Fibroblast of lung (primary cell): ENCODE results near the gene HOXB1. TPM values are rescaled to one million over a fixed set of nuclear protein-coding genes. Genes with fewer than 3 reads are reported as not detected.
A peak's percentile ranks its signal among the peaks of the same experiment; 100 is the strongest.

ENCODE experiments used
- DNase-seq, 2 donors: peaks; one replicate each; pipeline versions ENCODE4 v3.0.0 to v3.0.0-alpha.2; 2010; ENCODE audit warnings: low read depth in 2 of 2
- H2AFZ ChIP-seq: 2 replicates; pipeline ENCODE4 v1.5.1; 2012; ENCODE audit warnings: low read length, control low read depth, inconsistent platforms
- H3K27ac ChIP-seq: 2 replicates; pipeline ENCODE4 v1.5.1; 2011; ENCODE audit warnings: low read length, control low read depth; ENCODE audit not compliant: insufficient read depth
- H3K27me3 ChIP-seq: 2 replicates; pipeline ENCODE4 v1.5.1; 2011; ENCODE audit warnings: mild to moderate bottlenecking, low read length; ENCODE audit not compliant: control insufficient read depth, insufficient read depth
- H3K36me3 ChIP-seq: 2 replicates; pipeline ENCODE4 v1.5.1; 2011; ENCODE audit warnings: low read length; ENCODE audit not compliant: control insufficient read depth, insufficient read depth
- H3K4me1 ChIP-seq: 2 replicates; pipeline ENCODE4 v1.5.1; 2011; ENCODE audit warnings: low read length; ENCODE audit not compliant: control insufficient read depth, insufficient read depth; ENCODE audit errors: extremely low read depth
- H3K4me2 ChIP-seq: 2 replicates; pipeline ENCODE4 v1.5.1; 2011; ENCODE audit warnings: low read length, control low read depth; ENCODE audit not compliant: insufficient read depth; ENCODE audit errors: extremely low read depth
- H3K4me3 ChIP-seq, 4 experiments: fragments of 200-600 bp in 1 of 4; sonication (generic) in 1 of 4; replicated peaks in 1 of 4; 2 replicates each; pipeline ENCODE4 v1.5.1; 2011 to 2016; ENCODE audit warnings: low read length in 4 of 4, low read depth in 3 of 4, mild to moderate bottlenecking in 3 of 4, control low read depth in 2 of 4, inconsistent platforms in 1 of 4, mixed read lengths in 1 of 4; ENCODE audit not compliant: insufficient read depth in 1 of 4; ENCODE audit errors: control extremely low read depth in 1 of 4
- H3K79me2 ChIP-seq: 2 replicates; pipeline ENCODE4 v1.5.1; 2012; ENCODE audit warnings: mild to moderate bottlenecking, low read length, inconsistent platforms; ENCODE audit not compliant: control insufficient read depth, insufficient read depth
- H3K9ac ChIP-seq: 2 replicates; pipeline ENCODE4 v1.5.1; 2011; ENCODE audit warnings: mild to moderate bottlenecking, low read length, control low read depth; ENCODE audit not compliant: insufficient read depth
- H3K9me3 ChIP-seq: 2 replicates; pipeline ENCODE4 v1.5.1; 2012; ENCODE audit warnings: low read depth, low read length; ENCODE audit not compliant: control insufficient read depth, insufficient read depth
- H4K20me1 ChIP-seq: 2 replicates; pipeline ENCODE4 v1.5.1; 2011; ENCODE audit warnings: low read length; ENCODE audit not compliant: control insufficient read depth, insufficient read depth; ENCODE audit errors: extremely low read depth
- EZH2 ChIP-seq: IDR thresholded peaks from 2 replicates; pipeline ENCODE4 v1.5.1; 2012; ENCODE audit warnings: low read length, control low read depth, mild to moderate bottlenecking; ENCODE audit errors: missing control alignments
- polyA plus RNA-seq, 2 donors: library from polyadenylated mRNA; depleted of rRNA in 1 of 2; stranded (reverse) in 1 of 2; unstranded in 1 of 2; fragments of >200 nt; gene quantifications; 2 replicates each; pipeline ENCODE4 v1.2.1, GENCODE V29; 2011 to 2012; ENCODE audit warnings: missing spikeins in 1 of 2
- total RNA-seq: library from RNA; depleted of rRNA; stranded (reverse); fragments of >200 nt; gene quantifications from 2 replicates; pipeline ENCODE4 v1.2.1, GENCODE V29; 2014
- TF ChIP-seq, protein P1 (sequence below), 2 donors: IDR thresholded peaks in 1 of 2; conservative IDR thresholded peaks in 1 of 2; 1 replicate in 1 of 2; 2 replicates in 1 of 2; pipeline ENCODE4 v1.5.1; 2011 to 2012; ENCODE audit warnings: low read length in 2 of 2, control low read depth in 1 of 2, inconsistent platforms in 1 of 2, low read depth in 1 of 2, mild to moderate bottlenecking in 1 of 2

HOXB1 gene
- total and polyA plus RNA-seq, 2 donors (not counting 1 experiment from before 2014, with no cell fraction given), result not detected

DNA sequence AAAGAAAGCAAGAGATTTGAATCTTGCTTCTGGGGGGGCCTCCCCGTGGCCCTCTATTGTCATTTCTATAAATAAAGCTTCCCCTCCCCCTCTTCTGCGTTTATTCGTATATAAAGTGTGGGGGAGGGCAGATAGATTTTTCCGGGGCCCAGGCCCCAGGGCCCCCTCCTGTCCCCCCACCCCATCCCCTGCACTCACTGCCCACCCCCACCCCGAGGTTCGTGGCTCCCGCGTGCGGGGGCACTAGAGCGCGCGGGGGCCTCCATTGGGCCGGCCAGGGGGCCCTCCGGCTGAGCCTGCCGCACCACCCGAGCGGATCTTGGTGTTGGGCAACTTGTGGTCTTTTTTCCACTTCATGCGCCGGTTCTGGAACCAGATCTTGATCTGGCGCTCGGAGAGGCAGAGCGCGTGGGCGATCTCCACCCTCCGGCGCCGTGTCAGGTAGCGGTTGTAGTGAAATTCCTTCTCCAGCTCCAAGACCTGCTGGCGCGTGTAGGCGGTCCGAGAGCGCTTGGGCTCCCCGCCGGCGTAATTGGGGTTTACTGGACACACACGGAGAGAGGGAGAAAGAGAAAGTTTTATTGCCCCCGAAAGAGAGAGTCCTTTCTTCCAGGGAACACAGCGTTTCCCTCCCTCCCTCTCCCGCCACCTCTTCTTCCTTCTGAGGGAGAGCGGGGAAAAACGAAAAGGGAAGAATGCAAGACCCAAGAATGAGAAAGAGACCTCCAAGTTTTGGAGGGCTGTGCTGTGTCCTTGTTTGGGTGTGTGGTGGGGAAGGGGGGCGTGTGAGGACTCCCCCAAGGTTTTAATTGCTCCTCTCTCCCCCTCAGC, 45.9 kb upstream of the HOXB1 start:
- no peaks in the 10 kb centered on the region for H3K9me3 ChIP-seq
- peak overlapping the region; percentile 57 to 98 (median 74) for H3K4me3 ChIP-seq
- H3K79me2 ChIP-seq, result peaks cover 99% of the 10 kb centered on the region
- H3K27me3 ChIP-seq, result no peaks in the 10 kb centered on the region
- peak overlapping the region; percentile 86 for H3K4me2 ChIP-seq
- peaks cover 10% of the 10 kb centered on the region for H3K4me1 ChIP-seq
- H3K27ac ChIP-seq, result peak overlapping the region; percentile 98
- DNase-seq, result peak in 1 of 2 donors; percentile 92
- TF ChIP-seq, protein P1, sequence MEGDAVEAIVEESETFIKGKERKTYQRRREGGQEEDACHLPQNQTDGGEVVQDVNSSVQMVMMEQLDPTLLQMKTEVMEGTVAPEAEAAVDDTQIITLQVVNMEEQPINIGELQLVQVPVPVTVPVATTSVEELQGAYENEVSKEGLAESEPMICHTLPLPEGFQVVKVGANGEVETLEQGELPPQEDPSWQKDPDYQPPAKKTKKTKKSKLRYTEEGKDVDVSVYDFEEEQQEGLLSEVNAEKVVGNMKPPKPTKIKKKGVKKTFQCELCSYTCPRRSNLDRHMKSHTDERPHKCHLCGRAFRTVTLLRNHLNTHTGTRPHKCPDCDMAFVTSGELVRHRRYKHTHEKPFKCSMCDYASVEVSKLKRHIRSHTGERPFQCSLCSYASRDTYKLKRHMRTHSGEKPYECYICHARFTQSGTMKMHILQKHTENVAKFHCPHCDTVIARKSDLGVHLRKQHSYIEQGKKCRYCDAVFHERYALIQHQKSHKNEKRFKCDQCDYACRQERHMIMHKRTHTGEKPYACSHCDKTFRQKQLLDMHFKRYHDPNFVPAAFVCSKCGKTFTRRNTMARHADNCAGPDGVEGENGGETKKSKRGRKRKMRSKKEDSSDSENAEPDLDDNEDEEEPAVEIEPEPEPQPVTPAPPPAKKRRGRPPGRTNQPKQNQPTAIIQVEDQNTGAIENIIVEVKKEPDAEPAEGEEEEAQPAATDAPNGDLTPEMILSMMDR (conservative IDR thresholded peaks at IDR 0.05 in 1 of 2, IDR thresholded peaks at IDR 0.05 in 1 of 2; ENCODE audit: low read depth in 1 of 2, low read length in 2 of 2), result no peak
- TF ChIP-seq EZH2, result no peak
- peaks cover 1% of the 10 kb centered on the region for H3K36me3 ChIP-seq
- H2AFZ ChIP-seq, result no peak overlapping the region
- H4K20me1 ChIP-seq, result no peaks in the 10 kb centered on the region
- H3K9ac ChIP-seq, result peak overlapping the region; percentile 59

DNA sequence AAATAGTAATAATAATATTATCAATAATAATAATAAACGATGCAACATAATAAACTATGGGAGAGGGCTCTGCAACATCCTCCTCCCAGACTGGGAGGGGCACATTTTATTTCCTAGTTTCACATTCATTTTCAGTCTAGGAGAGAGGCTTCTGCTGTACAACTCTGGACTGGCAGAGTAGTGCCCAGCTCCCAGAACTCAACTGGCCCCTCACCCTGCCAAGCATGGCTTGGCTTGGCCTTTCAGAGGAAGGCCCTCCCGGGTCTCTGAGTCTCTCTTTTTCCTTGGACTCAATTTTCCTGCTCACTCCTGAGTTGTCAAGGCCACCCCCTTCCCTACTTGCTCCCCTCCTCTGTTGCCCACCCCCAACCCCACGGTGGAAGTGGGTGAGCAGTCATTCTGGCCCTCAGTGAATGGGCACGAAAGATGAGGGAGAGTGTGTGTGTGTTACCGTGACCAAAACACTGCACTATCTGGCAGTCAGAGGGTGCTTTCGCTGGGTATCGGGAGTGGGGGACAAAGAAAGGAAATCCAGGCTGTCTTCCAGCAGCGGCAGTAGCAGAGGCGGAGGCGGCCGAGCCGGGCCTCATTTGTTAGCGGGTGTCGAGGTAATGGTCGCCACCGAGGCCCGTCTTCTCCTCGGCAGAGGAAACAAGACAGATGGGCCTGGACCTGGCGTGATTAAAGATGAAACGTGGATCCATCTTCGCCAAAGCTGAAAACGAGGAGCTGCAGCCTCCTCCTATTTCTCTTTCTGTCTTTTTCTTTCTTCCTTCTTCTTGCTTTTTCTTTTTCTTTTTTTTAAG, 45.1 kb upstream of the HOXB1 start:
- peak overlapping the region; percentile 98 for H3K27ac ChIP-seq
- no peaks in the 10 kb centered on the region for H3K27me3 ChIP-seq
- H3K4me2 ChIP-seq, result peak overlapping the region; percentile 86
- H3K9ac ChIP-seq, result peak overlapping the region; percentile 50
- no peak overlapping the region for H2AFZ ChIP-seq
- DNase-seq, result peak in 1 of 2 donors; percentile 83
- H3K79me2 ChIP-seq, result peaks cover 99% of the 10 kb centered on the region
- H3K4me3 ChIP-seq, result peak overlapping the region; percentile 25 to 98 (median 58)
- H4K20me1 ChIP-seq, result no peaks in the 10 kb centered on the region
- no peaks in the 10 kb centered on the region for H3K9me3 ChIP-seq
- no peak for TF ChIP-seq EZH2
- TF ChIP-seq, protein P1 (conservative IDR thresholded peaks at IDR 0.05 in 1 of 2, IDR thresholded peaks at IDR 0.05 in 1 of 2; ENCODE audit: low read depth in 1 of 2, low read length in 2 of 2), result no peak
- peaks cover 1% of the 10 kb centered on the region for H3K36me3 ChIP-seq
- H3K4me1 ChIP-seq, result peaks cover 12% of the 10 kb centered on the region

DNA sequence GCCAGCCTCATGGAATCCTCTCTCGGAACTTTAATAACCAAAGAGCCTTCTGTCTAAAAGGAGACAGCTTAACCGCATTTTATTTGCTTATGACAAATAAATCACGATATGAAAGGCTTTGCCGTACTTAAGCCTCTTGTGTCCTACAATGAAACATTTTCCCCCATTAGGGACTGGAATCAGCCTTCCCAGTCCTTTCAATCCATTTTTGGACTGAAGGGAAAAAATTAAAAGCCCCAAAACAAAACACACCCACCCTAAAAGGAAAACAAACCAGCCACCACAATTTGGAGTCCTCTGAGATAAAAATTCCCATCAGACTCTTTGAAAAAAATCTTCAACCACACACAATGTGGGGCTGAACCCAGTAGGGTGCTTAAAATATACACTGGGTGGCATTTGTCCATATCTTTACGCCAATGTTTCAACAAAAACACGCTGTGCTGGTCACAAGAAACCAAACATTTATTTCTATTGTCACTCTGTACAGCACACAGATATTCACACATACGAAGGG, 44.3 kb upstream of the HOXB1 start:
- Histone ChIP-seq H3K4me3 (peak overlapping the region; percentile 25 to 98 (median 53)), H3K9ac (no peak overlapping the region), H3K4me2 (peak overlapping the region; percentile 86), H2AFZ (no peak overlapping the region), H3K79me2 (peaks cover 99% of the 10 kb centered on the region), H4K20me1 (no peaks in the 10 kb centered on the region), H3K27me3 (no peaks in the 10 kb centered on the region), H3K4me1 (peaks cover 14% of the 10 kb centered on the region), H3K27ac (peak overlapping the region; percentile 98), H3K36me3 (peaks cover 3% of the 10 kb centered on the region), H3K9me3 (no peaks in the 10 kb centered on the region)
- DNase-seq, result peak; percentile 81 to 92
- no peak for TF ChIP-seq EZH2
- TF ChIP-seq, protein P1 (conservative IDR thresholded peaks at IDR 0.05 in 1 of 2, IDR thresholded peaks at IDR 0.05 in 1 of 2; ENCODE audit: low read depth in 1 of 2, low read length in 2 of 2), result no peak
